Neural cell (in vitro differentiated cells): ENCODE data around the gene SEMA6A. TPM values are rescaled to one million over a fixed set of nuclear protein-coding genes. Genes with fewer than 3 reads are reported as not detected.

Experiments
- H2AFZ ChIP-seq: fragments of 200-600, 300-800 bp; sonication (generic), shearing (Covaris generic); 2 replicates; pipeline ENCODE4 v1.6.0; 2014; ENCODE audit warnings: low read depth, mild to moderate bottlenecking, antibody characterized with exemption, low read length, moderate library complexity
- H3F3A ChIP-seq: fragments of 200-600 bp; shearing (Covaris generic); 2 replicates; pipeline ENCODE4 v1.6.1; 2016; ENCODE audit warnings: mild to moderate bottlenecking, moderate library complexity, mixed read lengths, antibody characterized with exemption, low read length; ENCODE audit not compliant: insufficient read depth, poor library complexity, severe bottlenecking
- H3K27ac ChIP-seq: fragments of 200-600, 300-800 bp; sonication (generic), shearing (Covaris generic); 2 replicates; pipeline ENCODE4 v1.5.1; 2014; ENCODE audit warnings: mild to moderate bottlenecking, low read length, moderate library complexity
- H3K27me3 ChIP-seq: fragments of 300-800, 200-600 bp; sonication (generic), shearing (Covaris generic); 2 replicates; pipeline ENCODE4 v1.6.0; 2014; ENCODE audit warnings: mild to moderate bottlenecking, low read depth, low read length, moderate library complexity; ENCODE audit not compliant: insufficient read depth
- H3K36me3 ChIP-seq: fragments of 300-800, 200-600 bp; sonication (generic), shearing (Covaris generic); 2 replicates; pipeline ENCODE4 v1.5.1; 2014; ENCODE audit warnings: mild to moderate bottlenecking, antibody characterized with exemption, low read length, moderate library complexity; ENCODE audit not compliant: insufficient read depth
- H3K4me2 ChIP-seq: fragments of 300-800, 200-600 bp; sonication (generic), shearing (Covaris generic); 2 replicates; pipeline ENCODE4 v1.6.0; 2014; ENCODE audit warnings: mild to moderate bottlenecking, low read length
- H3K4me3 ChIP-seq: fragments of 300-800, 200-600 bp; sonication (generic), shearing (Covaris generic); 2 replicates; pipeline ENCODE4 v1.5.1; 2014; ENCODE audit warnings: mild to moderate bottlenecking, low read length, moderate library complexity
- H3K79me2 ChIP-seq: fragments of 200-600 bp; shearing (Covaris generic); replicated peaks from 2 replicates; pipeline ENCODE4 v1.6.0; 2014; ENCODE audit warnings: mild to moderate bottlenecking, low read length, moderate library complexity; ENCODE audit not compliant: insufficient read depth
- H3K9ac ChIP-seq: fragments of 300-800, 200-600 bp; sonication (generic), shearing (Covaris generic); 2 replicates; pipeline ENCODE4 v1.6.1; 2016; ENCODE audit warnings: mild to moderate bottlenecking, low read length, mixed read lengths
- H3K9me2 ChIP-seq: fragments of 200-600 bp; shearing (Covaris generic); 2 replicates; pipeline ENCODE4 v1.6.1; 2016; ENCODE audit warnings: mild to moderate bottlenecking, low read length, mixed read lengths; ENCODE audit not compliant: insufficient read depth
- H3K9me3 ChIP-seq: fragments of 200-600, 300-800 bp; sonication (generic), shearing (Covaris generic); 2 replicates; pipeline ENCODE4 v1.6.1; 2016; ENCODE audit warnings: mild to moderate bottlenecking, mixed run types, low read length, moderate library complexity, mixed read lengths
- H4K20me1 ChIP-seq: fragments of 200-600 bp; shearing (Covaris generic); 2 replicates; pipeline ENCODE4 v1.6.1; 2016; ENCODE audit warnings: mild to moderate bottlenecking, mixed run types; ENCODE audit not compliant: insufficient read depth
- EP300 ChIP-seq: fragments of 450-650 bp; conservative IDR thresholded peaks from 2 replicates; pipeline ENCODE4 v1.6.1; 2014; ENCODE audit warnings: antibody characterized with exemption, mild to moderate bottlenecking, moderate library complexity; ENCODE audit not compliant: poor library complexity, severe bottlenecking
- EZH2 ChIP-seq: fragments of 200-600, 300-800 bp; shearing (Covaris generic), sonication (generic); IDR thresholded peaks from 2 replicates; pipeline ENCODE4 v1.6.1; 2014; ENCODE audit warnings: antibody characterized with exemption, low read length, borderline replicate concordance, mild to moderate bottlenecking; ENCODE audit not compliant: insufficient read depth, poor library complexity, severe bottlenecking
- MXI1 ChIP-seq: fragments of 450-650 bp; conservative IDR thresholded peaks from 2 replicates; pipeline ENCODE4 v1.6.1; 2014; ENCODE audit warnings: antibody characterized with exemption, mild to moderate bottlenecking; ENCODE audit not compliant: poor library complexity, severe bottlenecking
- POLR2AphosphoS5 ChIP-seq: IDR thresholded peaks from 2 replicates; pipeline ENCODE4 v1.6.1; 2012
- RAD21 ChIP-seq: fragments of 450-650 bp; conservative IDR thresholded peaks from 2 replicates; pipeline ENCODE4 v1.6.1; 2014; ENCODE audit warnings: antibody characterized with exemption, mild to moderate bottlenecking, moderate library complexity
- REST ChIP-seq: IDR thresholded peaks from 2 replicates; pipeline ENCODE4 v1.6.1; 2012; ENCODE audit warnings: borderline replicate concordance
- SMC3 ChIP-seq: fragments of 450-650 bp; conservative IDR thresholded peaks from 2 replicates; pipeline ENCODE4 v1.6.1; 2014; ENCODE audit warnings: antibody characterized with exemption, mild to moderate bottlenecking, moderate library complexity; ENCODE audit not compliant: poor library complexity
- TAF1 ChIP-seq: IDR thresholded peaks from 2 replicates; pipeline ENCODE4 v1.6.1; 2012; ENCODE audit warnings: low read depth
- polyA plus RNA-seq: library from polyadenylated mRNA; depleted of rRNA; stranded (reverse); fragments of >200 nt; gene quantifications from 2 replicates; pipeline ENCODE4 v1.2.3, GENCODE V29; 2014
- TF ChIP-seq, protein P1 (sequence below): fragments of 450-650 bp; IDR thresholded peaks from 2 replicates; pipeline ENCODE4 v1.5.1; 2014; ENCODE audit warnings: antibody characterized with exemption, mild to moderate bottlenecking, moderate library complexity; ENCODE audit not compliant: poor library complexity, severe bottlenecking

SEMA6A gene
- polyA plus RNA-seq, 1 donor from 2014 or later: 6.5 TPM

DNA sequence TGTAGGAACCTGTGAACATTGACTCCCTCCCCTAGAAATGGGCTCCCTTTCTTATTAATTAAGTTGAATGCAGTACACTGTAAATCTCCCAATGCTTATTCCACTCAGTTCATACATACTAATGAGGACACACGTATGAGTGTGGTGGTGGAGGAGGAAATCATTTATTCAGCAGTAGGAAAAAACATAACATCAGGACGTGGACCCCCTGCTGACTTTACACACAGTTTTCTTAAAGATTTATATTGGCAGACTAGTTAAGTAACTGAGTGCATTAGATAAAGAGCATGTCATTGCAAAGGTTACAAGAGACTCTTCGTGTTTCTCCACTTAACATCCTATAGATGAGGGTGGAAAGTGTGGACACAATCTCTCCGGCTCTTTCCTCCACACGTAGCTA, 37.8 kb upstream of the SEMA6A start:
- no peaks in the 10 kb centered on the region for H3K27me3 ChIP-seq
- TF ChIP-seq MXI1 (no peak), EP300 (no peak), REST (no peak), TAF1 (no peak), RAD21 (no peak), EZH2 (no peak), POLR2AphosphoS5 (no peak), SMC3 (no peak)
- TF ChIP-seq, protein P1, sequence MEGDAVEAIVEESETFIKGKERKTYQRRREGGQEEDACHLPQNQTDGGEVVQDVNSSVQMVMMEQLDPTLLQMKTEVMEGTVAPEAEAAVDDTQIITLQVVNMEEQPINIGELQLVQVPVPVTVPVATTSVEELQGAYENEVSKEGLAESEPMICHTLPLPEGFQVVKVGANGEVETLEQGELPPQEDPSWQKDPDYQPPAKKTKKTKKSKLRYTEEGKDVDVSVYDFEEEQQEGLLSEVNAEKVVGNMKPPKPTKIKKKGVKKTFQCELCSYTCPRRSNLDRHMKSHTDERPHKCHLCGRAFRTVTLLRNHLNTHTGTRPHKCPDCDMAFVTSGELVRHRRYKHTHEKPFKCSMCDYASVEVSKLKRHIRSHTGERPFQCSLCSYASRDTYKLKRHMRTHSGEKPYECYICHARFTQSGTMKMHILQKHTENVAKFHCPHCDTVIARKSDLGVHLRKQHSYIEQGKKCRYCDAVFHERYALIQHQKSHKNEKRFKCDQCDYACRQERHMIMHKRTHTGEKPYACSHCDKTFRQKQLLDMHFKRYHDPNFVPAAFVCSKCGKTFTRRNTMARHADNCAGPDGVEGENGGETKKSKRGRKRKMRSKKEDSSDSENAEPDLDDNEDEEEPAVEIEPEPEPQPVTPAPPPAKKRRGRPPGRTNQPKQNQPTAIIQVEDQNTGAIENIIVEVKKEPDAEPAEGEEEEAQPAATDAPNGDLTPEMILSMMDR: no peak
- H3K36me3 ChIP-seq: no peaks in the 10 kb centered on the region
- H2AFZ ChIP-seq: no peak overlapping the region
- no peaks in the 10 kb centered on the region for H3K9me2 ChIP-seq
- H3K9me3 ChIP-seq: no peaks in the 10 kb centered on the region
- no peak overlapping the region for H3K4me3 ChIP-seq
- H3K79me2 ChIP-seq: no peaks in the 10 kb centered on the region
- H4K20me1 ChIP-seq: no peaks in the 10 kb centered on the region
- no peak overlapping the region for H3K9ac ChIP-seq
- no peaks in the 10 kb centered on the region for H3F3A ChIP-seq
- H3K27ac ChIP-seq: no peak overlapping the region
- H3K4me2 ChIP-seq: no peak overlapping the region

DNA sequence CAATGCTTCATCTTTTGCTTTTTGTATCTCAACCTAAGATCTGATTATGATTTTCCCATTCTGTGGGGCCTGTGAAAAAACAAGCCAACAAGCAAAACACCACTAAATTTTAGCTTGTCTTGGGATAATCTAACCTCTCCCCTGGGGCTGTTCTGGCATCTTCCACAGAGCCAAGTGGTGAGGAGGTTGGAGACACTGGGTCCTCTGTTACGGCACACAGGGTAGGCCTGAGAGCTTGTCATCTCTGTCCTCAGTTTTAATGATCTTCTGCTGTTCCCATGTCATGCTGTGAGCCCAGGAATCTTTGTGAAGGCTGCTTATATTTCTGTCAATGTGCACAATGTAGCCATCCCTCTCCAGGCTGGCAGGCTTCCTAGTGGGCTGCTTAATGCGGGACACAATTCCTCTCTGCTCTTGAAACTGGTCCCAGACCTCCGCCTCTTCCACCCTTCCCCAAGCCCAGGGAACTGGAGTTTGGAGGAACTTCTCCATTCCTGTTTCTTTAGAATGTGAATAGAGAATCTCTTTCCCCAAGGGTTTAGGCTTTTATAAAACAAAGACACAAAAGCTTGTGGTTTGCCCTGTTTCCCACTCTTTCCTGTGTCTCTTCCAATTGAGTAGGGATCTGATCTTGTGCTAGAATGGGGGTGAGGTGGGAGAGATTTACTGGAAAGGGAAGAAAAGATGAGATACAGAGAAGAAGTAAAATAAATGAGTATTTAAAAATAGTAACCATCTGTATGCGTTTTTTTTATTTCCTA, 30.9 kb upstream of the SEMA6A start:
- Histone ChIP-seq H3K79me2 (no peaks in the 10 kb centered on the region), H3K9ac (no peak overlapping the region), H3K9me2 (no peaks in the 10 kb centered on the region), H3K27me3 (no peaks in the 10 kb centered on the region), H2AFZ (no peak overlapping the region), H3K36me3 (no peaks in the 10 kb centered on the region), H3F3A (no peaks in the 10 kb centered on the region), H3K27ac (no peak overlapping the region), H3K4me3 (no peak overlapping the region), H3K4me2 (no peak overlapping the region), H3K9me3 (no peaks in the 10 kb centered on the region), H4K20me1 (no peaks in the 10 kb centered on the region)
- TF ChIP-seq SMC3 (no peak), REST (peak; percentile 73), RAD21 (no peak), POLR2AphosphoS5 (peak; percentile 16), EP300 (peak; percentile 23)
